Left forelimb (tissue), 1 donor: ENCODE data around the gene GORASP2.

Source experiments
- DNase-seq: peaks from one replicate; pipeline ENCODE4 v3.0.0-alpha.2; 2018; ENCODE audit warnings: low spot score

Gene GORASP2

GRCh38 chr2:170999654-171000053, 70.6 kb downstream of the GORASP2 start:
- no peak for DNase-seq

- DNase-seq: no peak
Observed at GRCh38 chr2:171004363-171004762, 75.3 kb downstream of the GORASP2 start.

GRCh38 chr2:171004833-171005232, 75.8 kb downstream of the GORASP2 start:
- DNase-seq: no peak

- DNase-seq: no peak
Observed at GRCh38 chr2:171008550-171009205, 79.6 kb downstream of the GORASP2 start.

GRCh38 chr2:171009386-171009785, 80.3 kb downstream of the GORASP2 start:
- DNase-seq: no peak

GRCh38 chr2:171013851-171014250, 84.8 kb downstream of the GORASP2 start:
- no peak for DNase-seq

- no peak for DNase-seq
Observed at GRCh38 chr2:171016125-171016524, 87.1 kb downstream of the GORASP2 start.
